Cardiac fibroblast (primary cell): Measurements from ENCODE around the gene SLC28A1.
A peak's percentile ranks its signal among the peaks of the same experiment; 100 is the strongest.

Source experiments
- DNase-seq, 2 donors: peaks; one replicate each; pipeline versions ENCODE4 v3.0.0 to v3.0.0-alpha.2; 2010; ENCODE audit warnings: low read depth in 2 of 2
- H3K4me3 ChIP-seq, 2 donors: replicated peaks in 1 of 2; 1 replicate in 1 of 2; 2 replicates in 1 of 2; pipeline ENCODE4 v1.5.1; 2011; ENCODE audit warnings: low read depth in 2 of 2, low read length in 2 of 2, mild to moderate bottlenecking in 2 of 2, moderate library complexity in 1 of 2
- CTCF ChIP-seq: IDR thresholded peaks from one replicate; pipeline ENCODE4 v1.5.1; 2011; ENCODE audit warnings: low read depth, mild to moderate bottlenecking, low read length, inconsistent platforms

The SLC28A1 gene

GRCh38 chr15:84894736-84895425, 10.4 kb downstream of the SLC28A1 start:
- no peak overlapping the region for H3K4me3 ChIP-seq
- no peak for DNase-seq
- TF ChIP-seq CTCF: no peak

- no peak for TF ChIP-seq CTCF
- no peak for DNase-seq
- H3K4me3 ChIP-seq: no peak overlapping the region
Observed at GRCh38 chr15:84898761-84899160, 14.3 kb downstream of the SLC28A1 start.

- no peak for TF ChIP-seq CTCF
- no peak for DNase-seq
- H3K4me3 ChIP-seq: no peak overlapping the region
Observed at GRCh38 chr15:84899750-84900149, 15.3 kb downstream of the SLC28A1 start.

- H3K4me3 ChIP-seq: no peak overlapping the region
- DNase-seq: no peak
- no peak for TF ChIP-seq CTCF
Observed at GRCh38 chr15:84901540-84901939, 17.1 kb downstream of the SLC28A1 start.

GRCh38 chr15:84903751-84904150, 19.3 kb downstream of the SLC28A1 start:
- no peak for DNase-seq
- H3K4me3 ChIP-seq: no peak overlapping the region
- no peak for TF ChIP-seq CTCF

GRCh38 chr15:84904419-84904818, 20.0 kb downstream of the SLC28A1 start:
- TF ChIP-seq CTCF: no peak
- DNase-seq: peak in 1 of 2 donors; percentile 52
- H3K4me3 ChIP-seq: no peak overlapping the region
